ENCODE results near the gene CUBN.

GRCh38 chr10:17109046-17109445, 20.6 kb downstream of the CUBN start:
- TF ChIP-seq, protein P1, sequence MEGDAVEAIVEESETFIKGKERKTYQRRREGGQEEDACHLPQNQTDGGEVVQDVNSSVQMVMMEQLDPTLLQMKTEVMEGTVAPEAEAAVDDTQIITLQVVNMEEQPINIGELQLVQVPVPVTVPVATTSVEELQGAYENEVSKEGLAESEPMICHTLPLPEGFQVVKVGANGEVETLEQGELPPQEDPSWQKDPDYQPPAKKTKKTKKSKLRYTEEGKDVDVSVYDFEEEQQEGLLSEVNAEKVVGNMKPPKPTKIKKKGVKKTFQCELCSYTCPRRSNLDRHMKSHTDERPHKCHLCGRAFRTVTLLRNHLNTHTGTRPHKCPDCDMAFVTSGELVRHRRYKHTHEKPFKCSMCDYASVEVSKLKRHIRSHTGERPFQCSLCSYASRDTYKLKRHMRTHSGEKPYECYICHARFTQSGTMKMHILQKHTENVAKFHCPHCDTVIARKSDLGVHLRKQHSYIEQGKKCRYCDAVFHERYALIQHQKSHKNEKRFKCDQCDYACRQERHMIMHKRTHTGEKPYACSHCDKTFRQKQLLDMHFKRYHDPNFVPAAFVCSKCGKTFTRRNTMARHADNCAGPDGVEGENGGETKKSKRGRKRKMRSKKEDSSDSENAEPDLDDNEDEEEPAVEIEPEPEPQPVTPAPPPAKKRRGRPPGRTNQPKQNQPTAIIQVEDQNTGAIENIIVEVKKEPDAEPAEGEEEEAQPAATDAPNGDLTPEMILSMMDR (IDR thresholded peaks at IDR 0.05), result no peak
- TF ChIP-seq ZFX (IDR thresholded peaks at IDR 0.05; ENCODE audit: borderline replicate concordance), result no peak

Measured in 22Rv1 (cell line).